Esophagus squamous epithelium (tissue), 4 donors: Measurements from ENCODE around the gene BEST2.

ENCODE experiments used
- CTCF ChIP-seq, 6 experiments: fragments of 450-650 bp in 4 of 6; fragments of 200-600 bp in 2 of 6; sonication (generic) in 2 of 6; IDR thresholded peaks; one replicate each; pipeline ENCODE4 v1.5.1; 2016 to 2019; ENCODE audit warnings: antibody characterized with exemption in 6 of 6, mild to moderate bottlenecking in 4 of 6, moderate library complexity in 4 of 6
- POLR2A ChIP-seq, 4 donors: fragments of 450-650 bp; IDR thresholded peaks; one replicate each; pipeline ENCODE4 v1.6.1; 2017; ENCODE audit warnings: antibody characterized with exemption in 4 of 4, mild to moderate bottlenecking in 4 of 4, moderate library complexity in 3 of 4

GRCh38 chr19:12799742-12800465, 48.3 kb downstream of the BEST2 start:
- TF ChIP-seq CTCF (IDR thresholded peaks at IDR 0.05) (no peak), POLR2A (IDR thresholded peaks at IDR 0.05) (no peak)
